ENCODE results near the gene AEBP1.

Gene AEBP1

GRCh38 chr7:44148166-44148565 lies 44.0 kb downstream of the AEBP1 start:
- H3K4me3 ChIP-seq (ENCODE audit: low read depth in 1 of 2, low read length in 2 of 2), result no peak overlapping the region
- no peaks in the 10 kb centered on the region for H3K36me3 ChIP-seq (ENCODE audit: insufficient read depth, low read length)
- no peak for TF ChIP-seq EZH2 (IDR thresholded peaks at IDR 0.05; ENCODE audit: borderline replicate concordance, low read depth, low read length, severe bottlenecking)
- TF ChIP-seq CTCF (IDR thresholded peaks at IDR 0.05; ENCODE audit: borderline replicate concordance, extremely low read depth, low read length, poor library complexity, severe bottlenecking), result no peak
- no peak overlapping the region for H3K27ac ChIP-seq (ENCODE audit: low read length)
- H4K20me1 ChIP-seq (ENCODE audit: insufficient read depth, low read length), result no peaks in the 10 kb centered on the region
- ATAC-seq (ENCODE audit: insufficient read depth, low read depth), result no peak
- no peak overlapping the region for H3K4me2 ChIP-seq (ENCODE audit: insufficient read depth, low read length)
- no peak overlapping the region for H3K9ac ChIP-seq (ENCODE audit: low read depth, low read length)
- no peaks in the 10 kb centered on the region for H3K9me3 ChIP-seq (ENCODE audit: insufficient read depth, low read length, severe bottlenecking)
- H3K27me3 ChIP-seq (ENCODE audit: insufficient read depth, low read length, poor library complexity), result no peaks in the 10 kb centered on the region
- H2AFZ ChIP-seq (ENCODE audit: low read depth, low read length), result no peak overlapping the region
- no peak for DNase-seq
- no peaks in the 10 kb centered on the region for H3K4me1 ChIP-seq (ENCODE audit: insufficient read depth, low read length)
- no peaks in the 10 kb centered on the region for H3K79me2 ChIP-seq (ENCODE audit: insufficient read depth, low read length)

GRCh38 chr7:44148961-44149536 lies 44.9 kb downstream of the AEBP1 start:
- Histone ChIP-seq H3K27me3 (ENCODE audit: insufficient read depth, low read length, poor library complexity) (no peaks in the 10 kb centered on the region), H3K4me2 (ENCODE audit: insufficient read depth, low read length) (no peak overlapping the region), H4K20me1 (ENCODE audit: insufficient read depth, low read length) (no peaks in the 10 kb centered on the region), H3K27ac (ENCODE audit: low read length) (no peak overlapping the region), H2AFZ (ENCODE audit: low read depth, low read length) (no peak overlapping the region), H3K9ac (ENCODE audit: low read depth, low read length) (no peak overlapping the region), H3K9me3 (ENCODE audit: insufficient read depth, low read length, severe bottlenecking) (no peaks in the 10 kb centered on the region), H3K4me3 (ENCODE audit: low read depth in 1 of 2, low read length in 2 of 2) (no peak overlapping the region), H3K36me3 (ENCODE audit: insufficient read depth, low read length) (no peaks in the 10 kb centered on the region), H3K4me1 (ENCODE audit: insufficient read depth, low read length) (no peaks in the 10 kb centered on the region), H3K79me2 (ENCODE audit: insufficient read depth, low read length) (no peaks in the 10 kb centered on the region)
- TF ChIP-seq EZH2 (IDR thresholded peaks at IDR 0.05; ENCODE audit: borderline replicate concordance, low read depth, low read length, severe bottlenecking) (no peak), CTCF (IDR thresholded peaks at IDR 0.05; ENCODE audit: borderline replicate concordance, extremely low read depth, low read length, poor library complexity, severe bottlenecking) (no peak)
- DNase-seq, result no peak
- ATAC-seq (ENCODE audit: insufficient read depth, low read depth), result no peak

- no peaks in the 10 kb centered on the region for H3K27me3 ChIP-seq (ENCODE audit: insufficient read depth, low read length, poor library complexity)
- TF ChIP-seq CTCF (IDR thresholded peaks at IDR 0.05; ENCODE audit: borderline replicate concordance, extremely low read depth, low read length, poor library complexity, severe bottlenecking) (no peak), EZH2 (IDR thresholded peaks at IDR 0.05; ENCODE audit: borderline replicate concordance, low read depth, low read length, severe bottlenecking) (no peak)
- ATAC-seq (ENCODE audit: insufficient read depth, low read depth) (no peak), DNase-seq (no peak)
- no peaks in the 10 kb centered on the region for H3K9me3 ChIP-seq (ENCODE audit: insufficient read depth, low read length, severe bottlenecking)
- H3K36me3 ChIP-seq (ENCODE audit: insufficient read depth, low read length), result no peaks in the 10 kb centered on the region
- no peak overlapping the region for H2AFZ ChIP-seq (ENCODE audit: low read depth, low read length)
- no peaks in the 10 kb centered on the region for H3K79me2 ChIP-seq (ENCODE audit: insufficient read depth, low read length)
- H3K4me3 ChIP-seq (ENCODE audit: low read depth in 1 of 2, low read length in 2 of 2), result no peak overlapping the region
- no peak overlapping the region for H3K27ac ChIP-seq (ENCODE audit: low read length)
- no peak overlapping the region for H3K9ac ChIP-seq (ENCODE audit: low read depth, low read length)
- H3K4me2 ChIP-seq (ENCODE audit: insufficient read depth, low read length), result no peak overlapping the region
- H4K20me1 ChIP-seq (ENCODE audit: insufficient read depth, low read length), result no peaks in the 10 kb centered on the region
- H3K4me1 ChIP-seq (ENCODE audit: insufficient read depth, low read length), result no peaks in the 10 kb centered on the region
These were observed 45.7 kb downstream of the AEBP1 start for GRCh38 chr7:44149571-44150465.

Measured in DND-41 (cell line).